Measurements from ENCODE around the gene COL27A1. TPM values are rescaled to one million over a fixed set of nuclear protein-coding genes. Genes with fewer than 3 reads are reported as not detected.

Gene COL27A1
- polyA plus RNA-seq, 1 of the 3 experiments (the other 2 are of a cell fraction) = 8.7 TPM

DNA sequence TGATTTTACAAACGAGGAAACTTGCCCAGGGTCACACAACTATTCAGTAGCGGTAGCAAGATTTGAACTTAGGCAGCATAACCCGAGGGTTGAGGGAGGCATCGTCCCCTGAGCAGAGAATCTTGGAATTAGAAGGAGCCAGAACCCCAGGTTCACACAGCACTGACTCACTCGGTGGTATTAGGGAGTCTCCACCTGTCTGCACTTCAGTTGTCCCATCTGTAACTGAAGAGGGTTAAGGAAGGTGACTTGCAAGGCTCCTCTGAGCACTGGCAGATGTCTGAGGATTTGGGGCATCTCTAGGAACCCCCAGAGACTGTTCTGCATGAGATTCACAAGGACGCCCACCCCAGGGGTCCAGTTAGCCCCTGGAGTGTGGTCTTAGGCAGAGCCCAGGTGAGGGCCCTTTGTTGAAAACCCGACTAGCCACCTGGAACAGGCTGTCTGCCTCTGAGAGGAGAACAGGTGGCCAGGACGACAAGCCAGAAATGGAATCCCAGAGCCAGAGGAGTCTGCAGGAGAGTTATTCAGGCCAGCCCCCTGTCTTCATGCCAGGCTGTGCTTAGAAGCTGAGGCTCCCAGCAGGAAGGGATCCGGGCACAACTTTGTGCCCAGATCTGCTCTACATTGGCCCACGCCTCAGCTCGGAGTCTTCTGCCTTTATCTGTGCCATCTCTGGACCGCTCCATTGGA lies 117.5 kb downstream of the COL27A1 start:
- Histone ChIP-seq H3K9me2 (no peaks in the 10 kb centered on the region), H3K27me3 (ENCODE audit: insufficient read depth) (no peaks in the 10 kb centered on the region), H3K4me1 (ENCODE audit: control insufficient read depth in 1 of 2, insufficient read depth in 2 of 2, low read depth in 1 of 2, low read length in 1 of 2) (peaks cover 0 to 8% of the 10 kb centered on the region in 2 experiments; a peak in 1 of 4 replicates), H3K79me2 (ENCODE audit: insufficient read depth) (no peaks in the 10 kb centered on the region), H3K27ac (ENCODE audit: low read depth in 2 of 2, low read length in 1 of 2) (no peak overlapping the region), H3K4me3 (ENCODE audit: low read depth in 2 of 2, low read length in 1 of 2) (no peak overlapping the region), H3K4me2 (no peak overlapping the region), H3F3A (replicated peaks; ENCODE audit: insufficient read depth) (peaks cover 4% of the 10 kb centered on the region), H4K20me1 (ENCODE audit: insufficient read depth) (no peaks in the 10 kb centered on the region), H3K9me3 (no peaks in the 10 kb centered on the region), H3K36me3 (replicated peaks in 1 of 2; ENCODE audit: control insufficient read depth in 1 of 2, insufficient read depth in 2 of 2, low read length in 1 of 2) (no peaks in the 10 kb centered on the region), H3K9ac (no peak overlapping the region), H2AFZ (ENCODE audit: low read depth) (no peak overlapping the region)
- ChIA-PET CTCF (interaction anchor here (0.9 to 16.3 kb wide), 17 partner anchors 8 to 194 kb away, joined by 3 to 186 read pairs (median 7); partner anchors contain the start of genes AMBP and COL27A1), POLR2A (no interaction called here)
- TF ChIP-seq JUND (IDR thresholded peaks at IDR 0.05) = no peak
- TF ChIP-seq ELF1 (IDR thresholded peaks at IDR 0.05) = no peak
- no peak for TF ChIP-seq SIN3A (IDR thresholded peaks at IDR 0.05; ENCODE audit: borderline replicate concordance, low read depth, low read length)
- TF ChIP-seq, protein P1, sequence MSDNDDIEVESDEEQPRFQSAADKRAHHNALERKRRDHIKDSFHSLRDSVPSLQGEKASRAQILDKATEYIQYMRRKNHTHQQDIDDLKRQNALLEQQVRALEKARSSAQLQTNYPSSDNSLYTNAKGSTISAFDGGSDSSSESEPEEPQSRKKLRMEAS (IDR thresholded peaks at IDR 0.05; ENCODE audit: low read depth) = no peak
- TF ChIP-seq, protein P2, sequence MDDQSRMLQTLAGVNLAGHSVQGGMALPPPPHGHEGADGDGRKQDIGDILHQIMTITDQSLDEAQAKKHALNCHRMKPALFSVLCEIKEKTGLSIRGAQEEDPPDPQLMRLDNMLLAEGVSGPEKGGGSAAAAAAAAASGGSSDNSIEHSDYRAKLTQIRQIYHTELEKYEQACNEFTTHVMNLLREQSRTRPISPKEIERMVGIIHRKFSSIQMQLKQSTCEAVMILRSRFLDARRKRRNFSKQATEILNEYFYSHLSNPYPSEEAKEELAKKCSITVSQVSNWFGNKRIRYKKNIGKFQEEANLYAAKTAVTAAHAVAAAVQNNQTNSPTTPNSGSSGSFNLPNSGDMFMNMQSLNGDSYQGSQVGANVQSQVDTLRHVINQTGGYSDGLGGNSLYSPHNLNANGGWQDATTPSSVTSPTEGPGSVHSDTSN (IDR thresholded peaks at IDR 0.05) = no peak
- TF ChIP-seq YY1 (IDR thresholded peaks at IDR 0.05; ENCODE audit: low read depth) = no peak
- TF ChIP-seq RCOR1 (IDR thresholded peaks at IDR 0.05; ENCODE audit: low read length) = no peak
- no peak for TF ChIP-seq NFIC (IDR thresholded peaks at IDR 0.05; ENCODE audit: borderline replicate concordance)
- TF ChIP-seq POLR2AphosphoS5 (IDR thresholded peaks at IDR 0.05; ENCODE audit: low read depth, low read length) = no peak
- TF ChIP-seq GABPA (IDR thresholded peaks at IDR 0.05; ENCODE audit: low read depth) = no peak
- WGBS (ENCODE audit: low lambda C conversion rate) = 91% methylated on average over 8 of the region's 12 CpGs
- DNase-seq = no peak

DNA sequence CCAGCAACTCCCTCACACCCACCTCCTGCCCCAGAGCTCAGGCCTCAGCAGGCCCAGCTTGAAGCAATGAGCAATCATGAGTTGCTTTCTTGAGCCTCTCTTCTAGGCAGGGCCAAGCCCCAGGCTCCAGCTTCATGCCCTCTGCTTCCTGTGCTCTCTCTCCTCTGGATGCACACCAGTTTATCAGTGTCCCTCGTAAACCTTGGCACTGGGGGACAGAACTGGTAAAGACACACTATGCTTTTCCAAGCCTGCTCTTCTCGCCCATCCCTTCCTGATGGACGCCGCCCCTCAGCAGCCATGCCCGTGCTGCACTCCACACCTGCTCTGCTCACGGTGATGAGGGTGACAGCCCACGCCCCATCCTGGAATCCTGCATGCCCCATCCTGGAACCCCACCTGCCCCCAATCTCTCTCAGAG lies 118.1 kb downstream of the COL27A1 start:
- no peak for TF ChIP-seq EP300 (IDR thresholded peaks at IDR 0.05; ENCODE audit: borderline replicate concordance in 1 of 2, low read depth in 1 of 2, low read length in 1 of 2)
- TF ChIP-seq, protein P2 (IDR thresholded peaks at IDR 0.05) = no peak
- no peak for TF ChIP-seq JUND (IDR thresholded peaks at IDR 0.05)
- H4K20me1 ChIP-seq (ENCODE audit: insufficient read depth) = no peaks in the 10 kb centered on the region
- H3K27me3 ChIP-seq (ENCODE audit: insufficient read depth) = no peaks in the 10 kb centered on the region
- CTCF ChIA-PET = interaction anchor here (1.3 to 16.3 kb wide), 10 partner anchors 8 to 194 kb away, joined by 3 to 186 read pairs (median 54); partner anchors contain the start of genes AMBP and COL27A1
- no peak overlapping the region for H3K27ac ChIP-seq (ENCODE audit: low read depth in 2 of 2, low read length in 1 of 2)
- 93% methylated on average over 7 of the region's 7 CpGs for WGBS (ENCODE audit: low lambda C conversion rate)
- POLR2A ChIA-PET = no interaction called here
- H3K4me2 ChIP-seq = no peak overlapping the region
- no peak for DNase-seq
- H3K9ac ChIP-seq = no peak overlapping the region
- no peaks in the 10 kb centered on the region for H3K9me3 ChIP-seq
- no peaks in the 10 kb centered on the region for H3K36me3 ChIP-seq (replicated peaks in 1 of 2; ENCODE audit: control insufficient read depth in 1 of 2, insufficient read depth in 2 of 2, low read length in 1 of 2)
- H3K79me2 ChIP-seq (ENCODE audit: insufficient read depth) = no peaks in the 10 kb centered on the region
- peaks cover 4% of the 10 kb centered on the region for H3F3A ChIP-seq (replicated peaks; ENCODE audit: insufficient read depth)
- H3K4me1 ChIP-seq (ENCODE audit: control insufficient read depth in 1 of 2, insufficient read depth in 2 of 2, low read depth in 1 of 2, low read length in 1 of 2) = peaks cover 0 to 8% of the 10 kb centered on the region in 2 experiments; a peak in 1 of 4 replicates
- no peak overlapping the region for H2AFZ ChIP-seq (ENCODE audit: low read depth)
- no peaks in the 10 kb centered on the region for H3K9me2 ChIP-seq
- no peak overlapping the region for H3K4me3 ChIP-seq (ENCODE audit: low read depth in 2 of 2, low read length in 1 of 2)
